Epidermal melanocyte (primary cell): ENCODE measurements around the gene NAT10.
"Not testable (repeated sequence)": the region's sequence is repeated elsewhere in the genome, so short reads cannot be mapped to it uniquely, and the experiment has no call there.

ENCODE experiments used
- DNase-seq: peaks from one replicate; pipeline ENCODE4 v3.0.0; 2011; ENCODE audit warnings: low spot score; ENCODE audit not compliant: insufficient read length

NAT10 gene

DNA sequence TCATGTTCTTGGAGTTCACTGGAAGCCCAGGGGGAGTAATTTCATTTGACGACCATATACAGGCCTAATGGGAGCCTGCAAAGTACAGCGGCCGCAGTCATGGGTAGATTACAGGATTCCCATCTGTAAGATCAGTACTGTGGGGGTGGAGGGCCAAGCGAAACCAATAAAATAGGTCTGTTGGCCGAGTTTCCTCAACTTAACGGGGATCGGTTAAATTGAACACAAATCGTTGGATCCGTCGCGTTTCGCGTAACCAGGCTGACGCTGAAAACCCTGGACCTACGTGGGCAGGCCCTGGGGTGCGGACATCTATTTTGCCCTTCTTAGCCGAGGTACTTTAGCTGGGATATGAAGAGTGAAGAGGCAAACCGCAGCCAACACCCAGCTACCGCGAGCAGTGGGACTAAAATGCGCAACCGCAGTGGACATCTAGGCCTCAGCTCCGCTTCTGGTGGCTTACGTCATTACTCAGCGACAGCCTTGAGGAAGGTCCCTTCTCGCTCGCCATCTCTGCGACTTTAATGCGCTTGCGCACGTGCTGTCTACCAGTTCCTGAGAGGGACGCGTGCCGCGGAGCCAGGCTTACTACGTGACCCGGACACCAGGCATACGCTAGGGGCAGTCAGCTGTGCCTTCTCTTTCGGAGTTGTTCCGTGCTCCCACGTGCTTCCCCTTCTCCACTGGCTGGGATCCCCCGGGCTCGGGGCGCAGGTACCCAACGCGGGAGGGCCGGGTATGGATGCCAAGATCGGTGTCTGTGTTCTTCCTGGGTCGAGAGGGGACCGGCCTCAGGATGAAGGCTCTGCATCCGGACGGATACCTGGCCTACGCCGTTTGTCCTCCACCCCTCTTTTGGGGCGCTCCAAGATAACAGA is at the start of gene NAT10:
NAT10 (plus strand) TSS at position 551 of the 878 bp plus-strand sequence. CDS start 2,597 bp downstream, outside the sequence.
- peak; percentile 94 for DNase-seq

DNA sequence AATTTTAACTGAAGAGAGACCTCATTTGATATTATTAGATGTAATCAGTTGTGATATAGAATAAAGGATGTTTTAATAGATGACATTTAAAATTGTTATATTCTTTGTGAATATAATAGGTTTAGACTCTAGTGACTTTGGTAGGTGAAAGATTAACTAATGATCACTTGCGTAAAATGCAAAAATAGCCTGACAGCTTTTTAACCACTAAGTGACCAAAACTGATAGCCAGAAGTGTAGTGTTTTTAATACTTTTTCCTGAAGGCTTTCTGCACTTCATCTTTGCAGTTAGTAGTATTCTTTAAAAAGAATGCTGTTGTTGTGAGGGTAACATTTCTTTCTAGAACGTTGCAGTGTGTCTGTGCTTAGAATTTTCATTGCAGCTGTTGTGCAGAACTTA is 48.8 kb upstream of the NAT10 start:
- no peak for DNase-seq

DNA sequence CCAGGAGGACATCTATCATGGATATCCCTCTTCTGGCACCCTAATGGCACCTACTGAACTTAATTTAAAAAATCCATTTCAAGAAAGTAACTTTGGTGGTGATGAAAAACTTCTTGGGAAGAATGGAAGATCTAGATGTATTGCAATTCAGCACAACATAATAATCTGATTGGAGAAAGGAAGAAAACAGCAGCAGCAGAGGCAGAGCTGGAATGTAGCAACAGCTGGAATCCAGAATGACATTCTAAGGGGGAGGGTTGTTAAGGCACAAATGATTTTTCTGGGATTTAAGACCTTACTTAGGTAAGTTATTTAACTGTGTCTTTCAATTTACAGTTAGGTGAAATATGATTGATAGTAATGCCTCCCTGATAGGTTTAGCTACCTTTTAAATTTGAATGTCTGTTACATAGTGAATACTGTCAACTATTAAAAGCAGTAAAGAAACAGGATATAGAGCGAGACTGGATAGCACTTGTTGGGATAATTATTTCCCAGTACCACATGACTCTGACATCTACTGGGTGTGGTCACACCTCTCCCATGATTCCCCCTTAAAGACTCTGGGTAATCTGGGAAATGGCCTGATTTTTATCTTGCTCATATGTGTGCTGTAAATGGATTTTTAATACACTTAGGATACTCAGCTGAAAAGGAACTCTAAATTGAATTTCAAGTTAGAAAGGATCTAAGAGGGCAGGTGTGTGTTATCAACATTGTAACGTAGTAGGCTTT is 42.2 kb upstream of the NAT10 start:
- no peak for DNase-seq

DNA sequence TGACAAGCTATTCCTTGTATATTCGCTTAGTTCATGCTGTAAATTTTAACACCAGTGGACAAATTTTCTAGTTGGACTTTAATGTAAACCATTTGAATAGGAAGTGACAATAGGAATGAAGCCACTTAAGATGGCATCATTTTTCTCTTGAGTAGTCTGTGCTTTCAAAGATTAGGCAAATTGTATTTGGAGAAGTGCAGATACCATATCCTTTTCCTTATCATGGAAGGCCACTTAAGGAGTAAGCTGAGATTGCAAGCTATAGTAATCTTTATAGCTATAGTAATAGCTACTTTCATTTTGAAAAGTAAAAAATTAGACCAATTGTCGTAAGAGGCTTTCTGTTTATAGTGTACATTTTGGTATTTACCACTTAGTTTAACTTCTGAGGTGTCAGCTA is 41.1 kb upstream of the NAT10 start:
- no peak for DNase-seq

DNA sequence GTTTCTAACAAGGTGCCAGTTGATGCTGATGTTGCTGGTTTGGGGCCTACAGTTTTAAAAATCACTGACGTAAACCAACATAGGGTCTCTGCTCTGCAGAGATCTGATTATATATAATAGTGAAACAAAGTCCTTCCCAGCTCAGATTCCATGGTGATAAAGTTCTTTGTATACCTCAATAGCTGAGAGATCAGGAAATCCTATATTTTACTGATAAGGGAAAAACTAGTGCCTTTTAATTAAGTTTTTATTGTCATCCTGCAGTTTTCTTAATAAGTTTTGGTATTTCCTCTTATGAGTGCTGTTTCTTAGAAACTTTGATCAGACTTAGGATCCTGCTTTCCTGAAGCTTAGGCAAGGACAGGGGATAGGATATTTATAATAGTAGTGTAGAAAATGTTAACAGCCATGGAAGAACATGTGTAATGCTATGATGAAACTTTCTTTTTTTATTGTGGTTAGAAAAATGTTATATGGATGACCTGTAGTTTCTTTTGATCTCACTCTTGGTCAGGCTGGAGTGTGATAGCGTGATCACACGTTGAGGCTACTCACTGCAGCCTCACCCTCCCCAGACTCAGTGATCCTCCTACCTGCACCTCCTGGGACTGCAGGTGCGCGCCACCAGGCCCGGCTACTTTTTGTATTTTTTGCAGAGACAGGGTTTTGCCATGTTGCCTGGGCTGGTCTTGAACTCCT is 39.8 kb upstream of the NAT10 start:
- DNase-seq = no peak

DNA sequence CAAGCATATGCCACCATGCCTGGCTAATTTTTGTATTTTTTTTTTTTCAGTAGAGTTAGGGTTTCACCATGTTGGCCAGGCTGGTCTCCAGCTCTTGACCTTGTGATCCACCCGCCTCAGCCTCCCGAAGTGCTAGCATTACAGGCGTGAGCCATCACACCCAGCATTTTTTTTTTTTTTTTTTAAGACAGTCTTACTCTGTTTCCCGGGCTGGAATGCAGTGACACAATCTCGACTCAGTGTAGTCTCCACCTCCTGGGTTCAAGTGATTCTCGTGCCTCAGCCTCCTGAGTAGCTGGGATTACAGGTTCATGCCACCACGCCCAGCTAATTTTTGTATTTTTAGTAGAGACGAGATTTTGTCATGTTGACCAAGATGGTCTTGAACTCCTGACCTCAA is 38.7 kb upstream of the NAT10 start:
- DNase-seq = not testable (repeated sequence)

DNA sequence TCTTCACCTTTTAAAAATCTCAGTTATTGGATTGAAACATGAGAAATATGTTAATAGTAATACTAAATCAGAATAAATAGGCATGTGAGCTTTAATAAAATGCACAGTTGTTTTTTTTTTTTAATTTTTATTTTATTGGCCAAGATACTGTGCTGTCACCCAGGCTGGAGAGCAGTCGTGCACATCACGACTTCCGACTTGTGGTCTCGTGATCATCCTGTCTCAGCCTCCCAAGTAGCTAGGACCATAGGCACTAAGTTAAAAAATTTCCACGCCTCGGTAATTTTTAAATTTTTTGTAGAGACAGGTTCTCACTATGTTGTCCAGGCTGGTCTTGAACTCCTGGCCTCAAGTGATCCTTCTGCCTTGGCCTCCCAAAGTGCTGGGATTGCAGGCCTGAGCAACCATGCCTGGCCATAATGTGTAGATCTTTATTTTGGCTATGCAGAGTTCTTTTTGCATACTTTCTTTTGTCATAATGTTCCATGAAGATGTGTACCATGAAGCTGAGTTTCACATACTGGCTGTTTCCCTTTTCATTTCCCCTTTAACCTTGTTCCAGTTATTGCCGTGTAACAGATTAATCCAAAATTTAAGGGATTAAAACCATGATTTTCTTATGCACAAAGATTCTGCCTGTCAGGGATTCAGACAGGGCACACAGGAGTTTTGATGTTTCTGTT is 37.9 kb upstream of the NAT10 start:
- no peak for DNase-seq

DNA sequence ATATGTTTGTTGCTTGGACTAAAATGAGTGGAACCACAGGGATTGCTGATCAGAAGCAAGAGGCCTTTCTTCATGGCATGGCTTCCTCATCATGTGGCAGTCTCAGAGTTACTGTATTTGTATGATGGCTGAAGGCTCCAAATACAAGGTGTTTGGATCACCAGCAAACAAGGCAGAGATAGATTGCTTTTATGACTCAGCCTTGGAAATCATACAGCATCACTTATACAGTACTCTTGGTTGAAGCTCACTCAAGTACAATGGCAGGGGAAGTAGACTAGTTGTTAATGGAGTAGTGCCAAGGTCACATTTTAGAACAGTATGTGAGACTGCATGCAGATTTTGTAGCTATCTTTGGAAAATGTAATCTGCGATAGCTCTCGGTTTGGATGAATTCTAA is 37.3 kb upstream of the NAT10 start:
- DNase-seq = no peak

DNA sequence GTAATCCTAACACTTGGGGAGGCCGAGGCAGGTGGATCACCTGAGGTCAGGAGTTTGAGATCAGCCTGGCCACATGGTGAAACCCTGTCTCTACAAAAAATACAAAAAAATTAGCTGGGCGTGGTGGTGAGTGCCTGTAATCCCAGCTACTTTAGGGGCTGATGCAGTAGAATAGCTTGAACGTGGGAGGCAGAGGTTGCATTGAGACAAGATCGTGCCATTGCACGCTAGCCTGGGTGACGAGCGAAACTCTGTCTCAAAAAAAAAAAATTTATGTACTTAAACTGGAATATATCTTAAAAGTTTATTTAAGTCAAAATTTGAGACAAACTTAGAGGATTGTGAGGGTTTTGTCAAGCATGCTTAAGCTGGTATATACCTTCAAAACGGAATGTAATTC is 34.1 kb upstream of the NAT10 start:
- not testable (repeated sequence) for DNase-seq

DNA sequence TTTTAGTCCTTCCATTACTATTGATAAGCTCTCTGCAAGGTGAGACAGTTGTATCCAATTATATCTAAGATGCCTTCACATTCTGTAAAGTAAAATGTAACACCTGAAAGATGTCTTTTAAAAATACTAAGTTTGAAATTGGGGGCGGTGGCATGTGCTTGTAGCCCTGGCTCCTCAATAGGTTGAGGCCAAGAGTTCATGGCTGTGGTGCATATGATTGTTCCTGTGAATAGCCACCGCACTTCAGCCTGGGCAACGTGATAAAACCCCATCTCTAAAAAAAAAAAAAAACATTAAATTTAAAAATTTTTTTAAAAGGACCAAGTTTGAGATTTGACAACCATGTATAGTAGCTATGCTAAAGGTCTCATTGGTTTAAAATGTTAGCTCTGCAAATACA is 33.4 kb upstream of the NAT10 start:
- no peak for DNase-seq

DNA sequence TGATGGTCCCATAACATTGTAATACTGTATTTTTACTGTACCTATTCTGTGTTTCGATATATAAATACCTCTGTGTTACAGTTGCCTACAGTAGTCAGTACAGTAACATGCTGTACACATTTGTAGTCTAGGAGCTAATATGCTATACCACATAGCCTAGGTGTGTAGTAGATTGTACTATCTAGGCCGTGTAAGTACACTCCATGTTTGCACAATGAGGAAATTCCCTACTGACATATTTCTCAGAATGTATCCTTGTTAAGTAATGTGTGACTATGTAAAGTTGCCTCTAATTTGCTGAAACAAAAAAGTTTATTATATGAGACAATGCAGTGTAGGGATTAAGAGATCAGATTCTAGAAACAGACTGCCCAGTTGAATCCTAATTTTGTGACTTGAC is 32.6 kb upstream of the NAT10 start:
- DNase-seq = no peak

DNA sequence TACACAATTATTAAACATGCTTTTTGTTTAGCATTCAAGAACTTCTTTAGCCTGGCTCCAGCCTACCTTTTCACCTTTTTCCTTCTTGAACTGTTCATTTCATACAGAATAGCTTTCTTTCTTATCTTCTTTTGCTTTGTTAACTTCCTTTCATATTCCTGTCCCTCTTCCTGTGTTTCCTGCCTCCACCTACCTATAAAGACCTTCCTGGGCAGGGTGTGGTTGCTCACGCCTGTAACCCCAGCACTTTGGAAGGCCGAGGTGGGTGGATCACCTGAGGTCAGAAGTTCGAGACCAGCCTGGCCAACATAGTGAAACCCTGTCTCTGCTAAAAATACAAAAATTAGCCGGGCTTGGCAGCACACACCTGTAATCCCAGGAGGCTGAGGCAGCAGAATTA is 31.0 kb upstream of the NAT10 start:
- DNase-seq = no peak

DNA sequence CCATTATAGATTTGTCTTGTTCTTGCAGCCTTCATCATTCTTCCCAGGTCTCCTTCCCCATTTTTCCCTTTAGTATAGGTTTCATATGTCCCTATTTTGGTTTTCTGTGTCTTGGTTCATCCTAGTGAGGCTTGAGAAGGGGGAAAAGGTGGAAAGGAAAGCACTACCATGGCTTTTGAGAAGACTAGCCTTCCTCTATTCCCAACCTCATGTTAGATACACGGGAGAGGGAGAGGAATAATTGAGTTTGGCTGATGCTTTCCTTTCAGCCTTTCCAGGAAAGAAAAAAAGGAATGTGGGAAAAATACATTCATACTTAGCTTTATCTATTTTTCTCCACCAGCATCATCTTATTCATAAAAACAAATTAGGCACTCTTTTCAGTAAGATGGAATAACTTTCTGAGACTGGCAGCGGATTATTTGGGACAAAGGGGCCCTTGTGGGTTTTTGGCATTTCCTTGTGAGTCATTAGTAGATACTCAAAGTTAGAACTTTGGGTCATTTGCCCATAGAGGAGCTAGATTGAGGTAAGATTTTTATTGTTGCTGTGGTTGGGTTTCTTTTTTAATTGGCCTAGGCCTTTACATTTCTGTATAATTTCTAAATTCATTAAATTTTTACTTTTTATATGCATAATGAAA is 30.1 kb upstream of the NAT10 start:
- peak; percentile 64 for DNase-seq

DNA sequence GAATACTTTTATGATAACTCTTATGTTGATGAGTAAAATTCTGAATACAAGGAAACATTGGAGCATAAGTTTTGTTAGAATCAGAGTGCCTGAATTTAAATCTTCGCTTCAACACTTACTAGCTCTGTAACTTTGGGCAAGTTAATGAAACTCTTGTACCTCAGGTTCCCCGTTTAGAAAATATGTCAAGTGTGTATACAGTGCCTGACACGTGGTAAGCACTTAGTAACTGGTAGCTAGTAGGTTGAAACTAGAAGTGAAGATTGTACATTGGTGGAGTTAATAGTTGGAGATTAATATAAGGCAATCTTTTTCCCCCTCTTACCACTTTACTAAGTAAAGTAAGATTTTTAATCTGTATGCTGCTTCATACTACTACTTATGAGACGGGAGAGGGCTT is 24.8 kb upstream of the NAT10 start:
- no peak for DNase-seq

DNA sequence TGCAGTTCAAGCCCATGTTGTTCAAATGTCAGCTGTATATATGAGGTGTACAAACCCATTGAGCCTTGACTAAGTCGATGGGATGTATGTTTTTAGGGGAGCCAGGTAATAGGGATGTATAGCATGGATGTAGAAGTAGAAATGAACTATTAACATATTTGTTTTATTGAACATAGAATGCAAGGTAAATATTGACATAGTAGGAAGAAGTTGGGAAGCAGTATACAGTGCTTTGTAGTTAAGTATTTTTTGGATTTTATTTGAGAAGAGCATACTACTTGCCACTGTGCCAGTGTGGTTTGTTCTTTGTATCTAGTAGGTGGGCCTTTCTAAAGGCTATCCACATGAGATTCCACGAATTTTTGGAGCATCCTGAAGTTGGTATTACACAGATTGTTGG is 20.8 kb upstream of the NAT10 start:
- DNase-seq = no peak

DNA sequence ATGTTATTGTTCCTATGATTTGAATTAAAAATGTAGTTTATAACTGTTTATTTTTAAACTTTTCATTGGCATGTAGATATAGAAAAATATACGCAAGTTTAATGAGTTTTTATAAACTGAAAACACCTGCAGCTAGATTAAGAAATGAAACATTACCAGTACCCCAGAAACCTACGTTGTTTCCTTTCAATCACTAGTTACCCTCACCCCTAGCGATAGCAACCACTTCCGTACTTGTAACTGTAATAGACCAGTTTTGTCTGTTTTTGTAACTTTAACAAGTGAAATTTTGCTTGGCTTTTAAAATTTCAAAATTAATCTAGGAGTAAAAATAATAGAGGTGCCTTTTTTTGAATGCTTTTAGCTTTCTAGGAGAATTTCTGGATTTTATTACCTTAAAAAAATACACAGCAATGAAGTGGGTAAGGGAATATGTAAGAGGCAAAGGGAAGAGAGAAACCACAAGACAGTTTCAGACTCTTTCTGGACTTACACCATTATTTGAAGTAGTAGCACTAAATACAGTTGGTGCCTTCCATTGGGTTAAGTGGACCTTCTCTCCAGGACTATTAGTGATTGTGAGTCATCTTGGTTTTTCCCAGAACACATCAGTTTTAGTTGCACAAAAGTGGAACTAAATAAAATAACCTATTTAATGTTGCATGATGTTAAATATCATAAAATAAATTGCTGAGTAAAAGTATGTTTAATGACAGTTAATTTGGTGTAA is 18.7 kb upstream of the NAT10 start:
- no peak for DNase-seq

DNA sequence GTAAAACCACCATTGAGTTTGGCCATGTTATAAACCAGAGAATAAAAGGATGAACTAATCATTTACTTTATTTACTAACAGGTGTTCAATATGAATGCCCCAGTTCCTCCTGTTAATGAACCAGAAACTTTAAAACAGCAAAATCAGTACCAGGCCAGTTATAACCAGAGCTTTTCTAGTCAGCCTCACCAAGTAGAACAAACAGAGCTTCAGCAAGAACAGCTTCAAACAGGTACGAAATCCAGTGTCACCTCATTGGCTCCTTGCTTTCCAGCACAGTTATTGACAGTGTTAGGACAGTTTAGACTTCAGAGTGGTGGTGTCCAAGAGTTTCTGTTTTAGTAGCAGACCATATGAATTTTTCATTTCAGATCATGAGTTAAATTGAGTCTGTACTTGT is 13.6 kb upstream of the NAT10 start:
- no peak for DNase-seq

DNA sequence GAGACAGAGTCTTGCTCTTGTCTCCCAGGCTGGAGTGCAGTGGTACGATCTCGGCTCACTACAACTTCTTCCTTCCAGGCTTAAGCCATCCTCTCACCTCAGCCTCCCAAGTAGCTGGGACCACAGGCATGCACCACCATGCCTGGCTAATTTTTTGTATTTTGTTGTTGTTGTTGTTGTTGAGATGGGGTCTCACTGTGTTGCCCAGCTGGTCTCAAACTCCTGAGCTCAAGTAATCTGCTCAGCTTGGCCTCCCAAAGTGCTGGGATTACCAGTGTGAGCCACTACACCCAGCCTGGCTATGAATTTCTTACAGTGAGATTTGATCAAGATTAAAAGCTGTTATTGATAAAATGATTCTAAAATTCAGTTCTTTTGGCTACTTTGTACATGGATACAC is 10.5 kb upstream of the NAT10 start:
- DNase-seq = not testable (repeated sequence)

DNA sequence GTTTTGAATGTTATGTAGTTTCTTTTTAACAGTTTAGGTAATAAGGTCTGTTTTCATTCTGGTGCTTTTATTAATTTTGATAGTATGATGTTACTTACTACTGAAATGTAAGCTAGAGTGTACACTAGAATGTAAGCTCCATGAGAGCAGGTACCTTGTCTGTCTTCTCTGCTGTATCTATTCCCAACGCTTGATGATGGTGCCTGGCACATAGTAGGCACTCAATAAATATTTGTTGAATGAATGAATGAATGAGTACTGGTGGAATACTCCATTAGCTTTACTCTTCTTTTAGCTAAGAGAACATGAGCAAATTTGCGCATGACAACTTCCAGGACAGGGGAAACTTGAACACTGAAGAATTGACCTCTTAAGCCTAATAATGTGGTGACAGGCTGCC is 6.6 kb upstream of the NAT10 start:
- DNase-seq = no peak

DNA sequence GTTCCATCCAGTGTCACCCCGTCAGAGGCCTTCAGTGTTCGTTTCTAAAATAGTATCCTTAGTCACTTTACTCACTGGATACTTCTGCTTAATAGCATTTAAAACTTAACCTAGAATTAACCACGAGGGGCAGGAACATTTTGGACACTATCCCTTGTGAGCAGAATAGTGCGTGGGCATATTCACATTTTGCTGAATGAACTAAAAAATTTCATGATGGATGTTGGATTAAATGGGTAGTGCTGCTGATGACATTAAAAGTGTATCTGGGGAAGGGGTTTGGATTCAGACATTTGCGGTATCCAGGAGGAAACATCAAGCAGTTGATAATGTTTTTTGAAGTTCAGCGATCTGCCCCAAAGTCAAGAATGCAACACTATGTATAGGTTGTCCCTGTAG is 750 bp upstream of the NAT10 start:
- no peak for DNase-seq
